GM21825 (cell line): ENCODE measurements around the gene ZNF891.

Experiments used
- ATAC-seq: cut with Tn5 transposase; IDR thresholded peaks from one replicate; pipeline ENCODE4 v1.9.1; 2021; ENCODE audit warnings: mild to moderate bottlenecking, moderate library complexity; ENCODE audit not compliant: unreplicated experiment

ZNF891 gene

DNA sequence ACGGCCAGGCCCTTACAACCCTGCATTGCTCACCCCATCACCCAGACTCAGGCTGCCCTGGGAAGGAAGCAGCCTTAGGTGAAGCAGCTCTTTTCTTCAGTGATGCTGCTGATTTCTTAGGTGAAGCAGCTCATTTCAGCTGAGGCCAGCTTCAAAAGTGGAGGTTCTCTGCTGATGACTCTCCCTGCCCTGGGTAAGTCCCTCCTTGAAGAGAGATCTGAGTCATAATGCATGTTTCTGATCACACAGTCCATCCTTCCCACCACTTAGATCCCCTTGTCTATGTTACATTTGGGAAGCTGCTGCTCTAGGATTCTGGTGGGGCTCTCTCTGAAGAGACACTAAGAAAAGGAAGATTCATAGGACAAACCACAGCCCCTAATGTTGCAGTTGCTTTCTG, 66.5 kb downstream of the ZNF891 start:
- no peak for ATAC-seq

DNA sequence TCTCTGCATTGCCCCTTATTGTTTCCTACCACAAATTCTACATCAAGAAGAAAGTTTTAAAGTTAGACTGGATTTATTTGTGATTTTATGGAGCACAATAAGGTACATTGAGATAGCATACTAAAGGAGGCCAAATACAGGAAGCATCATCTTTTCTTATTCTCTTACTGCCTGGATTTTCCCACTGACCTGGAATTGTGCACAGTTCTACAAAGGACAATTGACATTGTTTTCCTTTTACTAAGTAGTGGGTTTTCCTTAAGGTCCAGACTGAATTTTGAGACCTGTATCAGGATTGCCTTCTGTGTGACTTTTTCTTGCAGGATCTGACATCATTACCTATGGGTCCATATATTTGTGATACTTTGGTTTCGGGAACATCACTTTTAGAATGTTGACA, 68.1 kb downstream of the ZNF891 start:
- ATAC-seq, result no peak

- no peak for ATAC-seq
Observed at GRCh38 chr12:133058203-133059113, 71.6 kb downstream of the ZNF891 start.

GRCh38 chr12:133057446-133057845, 72.6 kb downstream of the ZNF891 start:
- no peak for ATAC-seq
